Activated CD4-positive, alpha-beta memory T cell treated with anti-CD3 and anti-CD28 coated beads, Interleukin-2, amount 10 ng/mL, durations not matched to agents 7 days and 5 days (primary cell): ENCODE measurements around the gene STK16. TPM values are rescaled to one million over a fixed set of nuclear protein-coding genes. Genes with fewer than 3 reads are reported as not detected.

ENCODE experiments used
- CTCF ChIA-PET: fragments of 350-600 bp; sonication (Branson Sonifier 250); formaldehyde crosslinking; loops from one replicate; lab custom pipeline; 2021; ENCODE audit warnings: antibody characterized with exemption, inconsistent platforms; lab: Charles Lee
- POLR2A ChIA-PET: fragments of 350-600 bp; sonication (Branson Sonifier 250); formaldehyde crosslinking; loops from one replicate; lab custom pipeline; 2021; ENCODE audit warnings: antibody characterized with exemption; lab: Charles Lee
- DNase-seq: peaks from one replicate; pipeline ENCODE4 v3.0.0-alpha.2; 2020
- H3K27ac Mint-ChIP-seq: one replicate; pipeline ENCODE4 v1.8.0; 2021; ENCODE audit warnings: mild to moderate bottlenecking, mixed read lengths
- H3K27me3 Mint-ChIP-seq: one replicate; pipeline ENCODE4 v1.8.0; 2021; ENCODE audit warnings: mixed read lengths
- H3K36me3 Mint-ChIP-seq: one replicate; pipeline ENCODE4 v1.8.0; 2021; ENCODE audit warnings: low read depth, mixed read lengths
- H3K4me1 Mint-ChIP-seq: one replicate; pipeline ENCODE4 v1.8.0; 2021; ENCODE audit warnings: mixed read lengths
- H3K4me3 Mint-ChIP-seq: one replicate; pipeline ENCODE4 v1.8.0; 2021; ENCODE audit warnings: mild to moderate bottlenecking, mixed read lengths
- H3K9me3 Mint-ChIP-seq: one replicate; pipeline ENCODE4 v1.8.0; 2021; ENCODE audit warnings: mixed read lengths
- total RNA-seq, 2 experiments: library from RNA; stranded (reverse); gene quantifications; one replicate each; pipeline ENCODE4 v1.2.3, GENCODE V29; 2021

STK16 gene
- total RNA-seq, 2 experiments from 2014 or later = 41.6 to 42.3 TPM

GRCh38 chr2:219248845-219249202 lies 3.5 kb downstream of the STK16 start:
- peaks cover 81% of the 10 kb centered on the region for H3K4me1 Mint-ChIP-seq
- ChIA-PET CTCF (interaction anchor here (1.0 to 9.7 kb wide), 7 partner anchors 11 to 89 kb away, joined by 3 to 120 read pairs (median 4); partner anchors contain the start of genes ANKZF1, ATG9A, DNAJB2 and NHEJ1), POLR2A (interaction anchor here (0.7 to 15.2 kb wide), 10 partner anchors 16 to 90 kb away, joined by 3 to 425 read pairs (median 8); partner anchors contain the start of genes ABCB6, ANKZF1, ATG9A and CNPPD1)
- no peaks in the 10 kb centered on the region for H3K9me3 Mint-ChIP-seq
- DNase-seq = no peak
- H3K27me3 Mint-ChIP-seq = no peaks in the 10 kb centered on the region
- H3K4me3 Mint-ChIP-seq = peak overlapping the region; percentile 100
- peak overlapping the region; percentile 81 for H3K27ac Mint-ChIP-seq
- peaks cover 73% of the 10 kb centered on the region for H3K36me3 Mint-ChIP-seq

DNA sequence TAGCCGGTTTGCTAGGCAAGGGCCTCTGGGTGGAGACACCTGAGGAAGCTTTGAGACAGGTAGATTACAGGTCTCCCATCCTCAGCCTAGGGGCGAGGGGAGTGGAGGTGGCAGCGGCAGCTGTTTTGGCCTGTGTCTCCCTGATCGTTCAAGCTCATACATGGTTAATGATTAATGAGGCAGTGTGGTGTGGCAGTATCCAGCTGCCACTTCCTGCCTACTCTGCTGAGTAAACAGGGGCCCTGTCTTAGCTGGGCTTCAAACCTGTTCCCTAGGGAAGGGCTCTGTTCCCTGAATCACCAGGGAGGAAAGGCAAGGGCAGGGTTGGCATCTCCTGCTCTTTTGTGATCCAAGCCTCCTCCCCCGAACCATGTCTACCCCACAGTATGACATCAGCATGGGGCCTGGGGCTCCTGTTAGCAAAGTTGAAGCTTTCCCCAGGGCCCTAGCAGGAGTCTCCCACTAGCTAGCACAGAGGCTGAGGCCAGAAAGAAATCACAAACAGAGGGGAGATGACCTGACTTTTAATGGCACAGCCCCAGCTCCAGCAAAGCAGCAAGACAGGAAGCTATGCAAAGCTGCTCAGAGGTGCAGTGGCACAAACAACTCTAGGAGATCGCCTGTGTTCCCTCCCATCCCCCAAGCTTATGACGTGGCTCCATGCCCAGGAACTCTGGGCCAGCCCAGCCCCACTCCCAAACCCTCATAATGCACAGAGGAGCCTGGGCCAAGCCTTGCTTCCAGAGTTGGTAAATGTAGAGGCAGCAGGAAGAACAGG lies 4.1 kb downstream of the STK16 start:
- Mint-ChIP-seq H3K4me3 (peak overlapping the region; percentile 100), H3K27me3 (no peaks in the 10 kb centered on the region), H3K36me3 (peaks cover 73% of the 10 kb centered on the region), H3K9me3 (no peaks in the 10 kb centered on the region), H3K27ac (peak overlapping the region; percentile 81), H3K4me1 (peaks cover 77% of the 10 kb centered on the region)
- peak; percentile 66 for DNase-seq
- ChIA-PET CTCF (interaction anchor here (1.1 to 9.7 kb wide), 8 partner anchors 20 to 89 kb away, joined by 3 to 120 read pairs (median 4); partner anchors contain the start of genes ANKZF1, ATG9A, CNPPD1 and DNAJB2), POLR2A (interaction anchor here (1.0 to 15.2 kb wide), 10 partner anchors 17 to 853 kb away, joined by 3 to 425 read pairs (median 8); partner anchors contain the start of genes ABCB6, ANKZF1, ATG9A and CNPPD1)

- ChIA-PET POLR2A (interaction anchor here (1.0 to 15.2 kb wide), 9 partner anchors 17 to 853 kb away, joined by 3 to 425 read pairs (median 19); partner anchors contain the start of genes ABCB6, ANKZF1, ATG9A and CNPPD1), CTCF (interaction anchor here (1.2 to 9.7 kb wide), 7 partner anchors 21 to 90 kb away, joined by 4 to 120 read pairs (median 4); partner anchors contain the start of genes ANKZF1, ATG9A, CNPPD1 and DNAJB2)
- DNase-seq = no peak
- no peaks in the 10 kb centered on the region for H3K9me3 Mint-ChIP-seq
- H3K27ac Mint-ChIP-seq = peak overlapping the region; percentile 81
- peaks cover 74% of the 10 kb centered on the region for H3K4me1 Mint-ChIP-seq
- H3K36me3 Mint-ChIP-seq = peaks cover 73% of the 10 kb centered on the region
- peak overlapping the region; percentile 100 for H3K4me3 Mint-ChIP-seq
- no peaks in the 10 kb centered on the region for H3K27me3 Mint-ChIP-seq
Measured at GRCh38 chr2:219250049-219250781, 4.9 kb downstream of the STK16 start.

DNA sequence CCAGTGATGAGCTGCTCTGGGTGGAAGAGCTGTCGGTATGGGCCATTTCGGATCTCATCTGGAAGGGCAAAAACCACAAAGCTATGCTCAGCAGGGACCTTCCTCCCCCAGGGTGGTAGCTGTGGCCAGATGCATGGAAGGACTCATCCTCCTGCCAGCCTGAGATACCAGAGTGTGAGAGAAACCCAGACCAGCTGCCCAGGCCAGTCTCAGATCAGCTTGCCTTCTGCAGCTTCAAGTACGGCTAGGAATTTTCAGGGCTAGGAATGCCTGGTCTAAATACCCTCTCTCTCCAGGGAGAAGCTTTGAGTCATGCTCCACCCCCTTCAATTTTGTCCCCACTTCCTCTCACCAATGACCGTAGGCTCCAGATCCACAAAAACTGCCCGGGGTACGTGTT lies 6.4 kb downstream of the STK16 start:
- no peaks in the 10 kb centered on the region for H3K27me3 Mint-ChIP-seq
- DNase-seq = no peak
- peak overlapping the region; percentile 100 for H3K4me3 Mint-ChIP-seq
- H3K27ac Mint-ChIP-seq = peak overlapping the region; percentile 81
- no peaks in the 10 kb centered on the region for H3K9me3 Mint-ChIP-seq
- POLR2A ChIA-PET = interaction anchor here (2.9 to 15.2 kb wide), 9 partner anchors 8 to 93 kb away, joined by 17 to 425 read pairs (median 63); partner anchors contain the start of genes ABCB6, ANKZF1, ATG9A and CNPPD1
- CTCF ChIA-PET = interaction anchor here (1.0 to 9.7 kb wide), 4 partner anchors 10 to 222 kb away, joined by 3 to 120 read pairs (median 6); partner anchors contain the start of genes ANKZF1 and ATG9A
- peaks cover 70% of the 10 kb centered on the region for H3K4me1 Mint-ChIP-seq
- H3K36me3 Mint-ChIP-seq = peaks cover 68% of the 10 kb centered on the region

GRCh38 chr2:219252084-219252483 lies 6.8 kb downstream of the STK16 start:
- Mint-ChIP-seq H3K4me1 (peaks cover 66% of the 10 kb centered on the region), H3K27ac (peak overlapping the region; percentile 81), H3K27me3 (no peaks in the 10 kb centered on the region), H3K4me3 (peak overlapping the region; percentile 100), H3K9me3 (no peaks in the 10 kb centered on the region), H3K36me3 (peaks cover 63% of the 10 kb centered on the region)
- DNase-seq = peak; percentile 46
- CTCF ChIA-PET = interaction anchor here (0.6 to 9.7 kb wide), 8 partner anchors 10 to 222 kb away, joined by 3 to 120 read pairs (median 4); partner anchors contain the start of genes ANKZF1 and ATG9A
- POLR2A ChIA-PET = interaction anchor here (0.7 to 15.2 kb wide), 14 partner anchors 8 to 136 kb away, joined by 3 to 425 read pairs (median 36); partner anchors contain the start of genes ABCB6, ANKZF1, ATG9A and CNPPD1

DNA sequence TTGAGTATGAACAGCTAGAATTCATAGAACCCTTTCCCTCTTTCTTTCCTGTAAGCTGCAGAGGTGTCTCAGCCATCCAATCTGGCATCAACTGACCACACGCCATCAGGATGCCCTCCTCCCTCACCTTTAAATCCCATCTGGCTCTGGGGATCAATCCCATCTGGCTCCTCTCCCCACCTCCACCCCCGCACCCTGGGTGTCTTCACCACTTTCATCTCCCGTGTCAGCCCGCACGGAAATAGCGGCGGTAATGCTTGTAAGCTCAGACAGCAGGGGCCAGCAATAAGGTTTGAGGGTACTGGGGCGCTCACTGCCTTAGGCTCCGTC lies 7.3 kb downstream of the STK16 start:
- Mint-ChIP-seq H3K36me3 (peaks cover 59% of the 10 kb centered on the region), H3K4me3 (peak overlapping the region; percentile 100), H3K9me3 (no peaks in the 10 kb centered on the region), H3K4me1 (peaks cover 61% of the 10 kb centered on the region), H3K27ac (peak overlapping the region; percentile 81), H3K27me3 (no peaks in the 10 kb centered on the region)
- POLR2A ChIA-PET = interaction anchor here (0.6 to 15.2 kb wide), 20 partner anchors 8 to 225 kb away, joined by 3 to 425 read pairs (median 15); partner anchors contain the start of genes ABCB6, ANKZF1, ATG9A and CNPPD1
- no peak for DNase-seq
- CTCF ChIA-PET = interaction anchor here (0.6 to 9.7 kb wide), 7 partner anchors 9 to 111 kb away, joined by 3 to 120 read pairs (median 5); partner anchors contain the start of genes ANKZF1 and ATG9A

- ChIA-PET CTCF (interaction anchor here (0.6 to 9.7 kb wide), 12 partner anchors 8 to 112 kb away, joined by 3 to 120 read pairs (median 6); partner anchors contain the start of genes ANKZF1, ATG9A, DNAJB2 and GLB1L), POLR2A (interaction anchor here (0.6 to 15.2 kb wide), 26 partner anchors 8 to 594 kb away, joined by 3 to 425 read pairs (median 8); partner anchors contain the start of genes ABCB6, ANKZF1, ATG9A and BCS1L)
- Mint-ChIP-seq H3K4me1 (peaks cover 56% of the 10 kb centered on the region), H3K4me3 (peak within 1 kb of the TSS; percentile 100), H3K9me3 (no peaks in the 10 kb centered on the region), H3K36me3 (peaks cover 53% of the 10 kb centered on the region), H3K27ac (peak within 1 kb of the TSS; percentile 81), H3K27me3 (no peaks in the 10 kb centered on the region)
- DNase-seq = peak; percentile 78
Measured at GRCh38 chr2:219252900-219253752, 7.8 kb downstream of the STK16 start, which contains the start of gene TUBA4B. Gene TUBA4B (plus strand): TSS chr2:219253243. CDS start chr2:219253408, 165 bp downstream.

GRCh38 chr2:219253753-219254589 lies 8.7 kb downstream of the STK16 start, which contains the start of gene TUBA4A:
Gene TUBA4A (minus strand): TSS chr2:219253918. CDS start chr2:219253858, 60 bp downstream.
- Mint-ChIP-seq H3K27me3 (peaks cover 2% of the 10 kb centered on the region), H3K4me1 (peaks cover 47% of the 10 kb centered on the region), H3K27ac (peak within 1 kb of the TSS; percentile 81), H3K4me3 (peak within 1 kb of the TSS; percentile 100), H3K36me3 (peaks cover 44% of the 10 kb centered on the region), H3K9me3 (no peaks in the 10 kb centered on the region)
- ChIA-PET CTCF (interaction anchor here (1.0 to 9.7 kb wide), 12 partner anchors 8 to 196 kb away, joined by 3 to 120 read pairs (median 6); partner anchors contain the start of genes ANKZF1, ATG9A, CNPPD1 and DNAJB2), POLR2A (interaction anchor here (0.7 to 15.2 kb wide), 25 partner anchors 8 to 854 kb away, joined by 3 to 425 read pairs (median 7); partner anchors contain the start of genes ABCB6, ANKZF1, ATG9A and BCS1L)
- peak; percentile 92 for DNase-seq

- H3K27ac Mint-ChIP-seq = peak overlapping the region; percentile 81
- peak; percentile 50 for DNase-seq
- H3K27me3 Mint-ChIP-seq = peaks cover 6% of the 10 kb centered on the region
- peak overlapping the region; percentile 100 for H3K4me3 Mint-ChIP-seq
- no peaks in the 10 kb centered on the region for H3K9me3 Mint-ChIP-seq
- ChIA-PET POLR2A (interaction anchor here (0.7 to 15.2 kb wide), 19 partner anchors 7 to 133 kb away, joined by 3 to 425 read pairs (median 13); partner anchors contain the start of genes ABCB6, ANKZF1, ATG9A and CNPPD1), CTCF (interaction anchor here (0.6 to 9.7 kb wide), 13 partner anchors 9 to 197 kb away, joined by 3 to 120 read pairs (median 5); partner anchors contain the start of genes ANKZF1, ATG9A, CNPPD1 and DNAJB2)
- peaks cover 40% of the 10 kb centered on the region for H3K4me1 Mint-ChIP-seq
- peaks cover 37% of the 10 kb centered on the region for H3K36me3 Mint-ChIP-seq
Measured at GRCh38 chr2:219254590-219255201, 9.4 kb downstream of the STK16 start.
